Middle frontal gyrus (tissue), 1 donor: ENCODE measurements around the gene VPS54.

ENCODE experiments used
- DNase-seq: peaks from one replicate; pipeline ENCODE4 v3.0.0-alpha.2; 2015; ENCODE audit warnings: low spot score; ENCODE audit errors: extremely low spot score

The VPS54 gene

DNA sequence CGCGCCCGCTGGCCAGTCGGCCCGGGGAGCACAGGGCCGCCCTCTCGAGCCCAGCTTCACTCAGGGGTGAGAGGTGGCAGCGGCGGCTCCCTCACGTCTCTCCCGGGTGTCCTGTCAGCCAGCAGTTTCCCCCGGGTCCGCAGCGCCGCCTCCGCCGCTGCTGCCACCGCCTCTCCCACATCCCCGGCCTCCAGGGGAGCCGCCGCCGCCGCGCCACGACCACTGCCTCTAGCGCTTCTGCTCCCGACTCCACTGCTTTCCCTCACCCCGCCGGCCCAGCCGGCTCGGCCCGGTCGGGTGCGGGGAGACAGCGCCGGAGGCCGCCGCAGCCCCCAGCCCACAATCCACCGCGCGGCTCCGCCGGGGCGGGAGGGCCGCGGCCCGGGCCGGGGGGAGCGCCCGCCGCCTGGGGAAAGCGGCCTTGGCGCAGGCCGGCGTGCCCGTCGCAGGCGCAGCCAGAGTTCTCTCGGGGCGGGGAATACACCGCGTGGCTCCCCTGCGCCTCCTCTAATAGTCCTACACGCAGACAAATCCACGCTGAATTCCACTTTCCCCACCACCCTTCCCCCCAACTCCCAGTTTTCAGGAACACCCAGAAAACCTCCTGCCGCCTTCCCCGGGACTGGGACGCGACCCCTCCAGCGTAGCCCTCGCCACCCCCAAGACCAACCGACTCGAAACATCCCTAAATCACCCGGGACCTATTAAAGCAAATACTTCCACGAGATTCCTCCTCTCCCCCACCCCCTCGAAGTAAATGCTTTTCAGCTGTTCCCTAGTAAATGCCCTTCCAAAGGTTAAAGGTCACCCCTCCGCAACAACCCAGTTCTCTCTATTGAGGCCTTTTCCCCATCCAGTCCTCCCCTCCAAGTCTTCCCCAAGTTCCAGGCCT is at the start of gene VPS54:
VPS54 (minus strand) TSS at position 346 of the 892 bp plus-strand sequence. CDS start 35,429 bp downstream, outside the sequence.
- peak; percentile 49 for DNase-seq

DNA sequence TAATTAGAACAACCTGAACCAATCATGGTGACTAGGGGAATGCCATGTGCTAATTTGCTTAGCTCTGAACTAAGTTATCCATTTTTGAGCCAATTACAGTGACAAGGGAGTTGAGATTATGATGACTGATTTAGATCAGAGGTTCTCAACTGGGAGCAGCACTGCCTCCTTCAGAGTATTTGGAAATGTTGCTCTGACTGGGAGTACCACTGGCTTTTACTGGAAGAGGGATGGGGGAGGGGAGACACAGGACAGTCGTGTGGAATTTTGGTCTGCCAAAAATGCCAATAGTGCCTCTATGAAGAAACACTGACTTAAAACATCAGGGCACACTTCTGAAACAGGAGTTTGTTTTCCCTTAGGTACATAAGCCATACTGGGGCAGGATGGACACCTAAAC is 48.1 kb upstream of the VPS54 start:
- DNase-seq: no peak

- DNase-seq: no peak
Measured at GRCh38 chr2:64065516-64065915, 46.3 kb upstream of the VPS54 start.

- no peak for DNase-seq
Measured at GRCh38 chr2:64063924-64064331, 44.7 kb upstream of the VPS54 start.

GRCh38 chr2:64063454-64063853 is 44.2 kb upstream of the VPS54 start:
- DNase-seq: no peak

DNA sequence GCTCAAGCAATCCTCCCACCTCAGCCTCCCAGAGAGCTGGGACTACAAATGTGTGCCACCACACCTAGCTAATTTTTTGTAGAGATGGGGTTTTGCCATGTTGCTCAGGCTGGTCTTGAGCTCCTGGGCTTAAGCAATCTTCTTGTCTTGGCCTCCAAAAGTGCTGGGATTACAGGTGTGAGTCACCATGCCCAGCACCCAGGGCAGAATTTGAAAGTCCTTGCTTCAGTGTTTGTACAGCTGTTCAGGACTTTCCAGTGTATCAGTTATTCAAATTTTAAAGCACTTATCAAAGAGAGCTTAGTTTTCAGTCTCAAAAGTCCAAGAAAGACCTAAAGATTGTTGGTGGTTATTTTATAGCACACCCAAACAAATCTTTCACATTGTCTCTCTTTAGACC is 43.6 kb upstream of the VPS54 start:
- DNase-seq: no peak

GRCh38 chr2:64059270-64059669 is 40.0 kb upstream of the VPS54 start:
- no peak for DNase-seq

DNA sequence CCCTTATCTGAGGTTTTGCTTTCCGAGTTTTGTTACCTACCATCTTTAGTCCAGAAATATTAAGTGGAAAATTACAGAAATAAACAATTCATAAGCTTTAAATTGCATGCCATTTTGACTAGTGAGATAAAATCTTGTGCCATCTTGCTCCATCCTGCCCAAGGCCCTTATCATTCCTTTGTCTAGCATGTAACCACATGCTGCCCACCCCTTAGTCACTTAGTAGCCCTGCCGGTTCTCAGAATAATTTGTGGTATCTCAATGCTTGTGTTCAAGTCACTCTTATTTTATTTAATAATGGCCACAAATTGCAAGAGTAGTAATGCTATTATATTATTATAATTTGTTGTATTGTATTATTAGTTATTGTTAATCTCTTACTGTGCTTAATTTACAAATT is 36.8 kb upstream of the VPS54 start:
- DNase-seq: no peak

- DNase-seq: no peak
Measured at GRCh38 chr2:64054161-64054915, 35.1 kb upstream of the VPS54 start.

DNA sequence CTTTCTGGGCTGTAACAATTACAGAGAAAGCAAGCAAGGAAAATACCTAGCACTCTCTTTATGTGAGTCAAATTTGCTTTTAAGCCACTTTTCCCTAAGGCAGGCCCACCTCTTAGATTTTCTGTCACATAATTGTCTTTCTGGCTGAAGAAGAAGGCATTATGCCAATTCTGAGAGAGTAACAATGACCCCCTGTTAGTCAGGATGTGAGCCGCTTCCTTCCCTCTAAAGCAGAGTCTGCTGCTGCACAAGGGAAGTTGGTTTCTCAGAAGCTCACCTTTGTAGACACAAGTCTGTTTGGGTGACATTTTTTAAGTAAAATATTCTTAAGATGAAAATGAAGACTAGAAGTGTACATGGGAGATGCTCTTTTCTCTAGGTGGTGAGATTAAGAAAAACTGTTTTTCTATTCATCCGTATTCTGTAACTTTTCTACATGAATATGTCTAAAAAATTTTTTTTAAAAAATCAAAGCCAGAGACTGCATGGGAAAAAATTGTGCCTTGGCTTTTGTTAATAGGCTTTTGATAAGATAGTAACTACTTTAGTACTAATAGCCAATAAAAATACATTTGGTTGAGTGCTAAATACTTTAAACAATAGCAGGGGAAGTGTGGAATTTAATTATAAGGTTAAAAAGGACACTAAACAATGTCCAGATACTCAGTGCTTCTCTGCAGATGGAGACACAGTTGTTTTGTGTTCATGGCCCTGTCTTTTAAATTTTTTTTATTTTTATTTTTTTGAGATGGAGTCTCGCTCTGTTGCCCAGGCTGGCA is 33.4 kb upstream of the VPS54 start:
- DNase-seq: no peak

DNA sequence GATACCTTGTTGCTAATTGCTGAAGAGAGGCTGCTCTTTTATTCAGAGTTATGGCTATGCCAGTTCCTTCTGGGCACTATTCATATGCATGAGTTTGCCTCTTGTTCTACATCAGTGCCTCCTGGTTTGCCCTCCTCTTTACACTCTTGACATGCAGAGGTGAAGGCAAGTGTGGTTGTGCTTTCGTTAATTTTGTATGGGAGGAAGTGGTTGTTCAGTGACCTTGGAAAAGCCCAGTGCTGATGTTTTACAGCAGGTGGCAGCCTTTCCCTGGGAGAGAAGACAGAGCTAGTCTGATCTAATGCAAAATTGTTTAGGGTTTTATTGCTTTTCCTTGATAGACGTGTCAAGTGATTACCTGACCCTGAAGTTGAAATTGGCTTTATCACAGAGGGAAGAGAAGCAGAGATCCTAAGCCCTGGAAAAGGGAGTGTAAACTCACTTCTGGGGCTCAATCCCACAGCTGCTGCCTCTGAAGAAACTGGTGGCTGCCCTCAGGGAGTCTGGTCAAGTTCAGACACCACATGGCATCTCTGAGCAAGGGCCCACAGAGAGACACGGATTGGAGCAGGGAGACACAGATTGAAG is 30.5 kb upstream of the VPS54 start:
- DNase-seq: peak; percentile 64

DNA sequence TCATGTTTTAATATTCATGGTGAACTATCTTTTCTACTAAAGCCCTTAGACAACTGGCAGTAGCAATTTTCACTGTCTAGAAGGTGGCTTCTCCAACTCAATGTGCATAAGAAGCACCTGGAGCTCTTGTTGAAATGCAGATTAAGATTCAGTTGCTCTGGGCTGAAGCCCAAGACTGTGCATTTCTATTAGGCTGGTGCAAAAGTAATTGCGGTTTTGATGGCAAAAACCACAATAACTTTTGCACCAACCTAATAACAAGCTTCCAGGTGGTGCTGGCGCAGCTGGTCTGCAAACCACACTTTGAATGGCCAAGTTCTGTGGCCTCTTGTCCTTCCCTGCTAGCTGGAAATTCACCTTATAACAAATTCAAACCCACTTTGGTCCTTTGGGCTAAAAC is 26.7 kb upstream of the VPS54 start:
- DNase-seq: no peak

GRCh38 chr2:64040161-64040560 is 20.9 kb upstream of the VPS54 start:
- DNase-seq: no peak

DNA sequence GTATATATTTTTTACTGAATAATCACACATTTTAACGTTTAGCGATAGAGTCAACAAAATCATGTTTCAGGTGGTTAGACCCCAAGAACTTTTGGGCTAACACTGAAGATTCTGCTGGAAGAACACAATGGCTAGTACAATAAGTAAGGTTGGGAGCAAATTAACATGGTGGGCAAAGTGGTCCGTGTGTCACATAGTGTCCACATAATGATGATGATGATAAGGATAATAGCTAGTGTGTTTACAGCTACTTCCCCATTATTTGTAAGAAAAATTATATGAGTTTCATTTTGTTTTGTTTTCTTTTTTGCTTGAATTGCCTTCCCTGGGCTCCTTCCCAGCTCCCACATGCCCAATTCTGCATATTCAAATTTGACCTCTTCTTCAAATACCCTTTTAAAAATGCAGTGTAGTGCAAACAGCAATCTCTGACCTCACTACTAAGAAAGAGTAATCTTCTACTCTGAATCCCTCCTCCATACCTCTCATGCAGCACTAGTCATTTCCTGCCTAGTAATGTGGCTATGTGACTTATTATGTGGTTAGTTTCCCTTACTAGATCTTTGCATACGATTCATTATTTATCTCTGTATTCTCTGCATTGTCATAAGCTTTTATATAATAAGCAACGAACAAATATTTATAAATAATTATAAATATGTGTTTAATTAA is 16.9 kb upstream of the VPS54 start:
- DNase-seq: no peak

GRCh38 chr2:64035072-64035942 is 16.1 kb upstream of the VPS54 start:
- no peak for DNase-seq

GRCh38 chr2:64029116-64029665 is 10.0 kb upstream of the VPS54 start:
- DNase-seq: no peak

DNA sequence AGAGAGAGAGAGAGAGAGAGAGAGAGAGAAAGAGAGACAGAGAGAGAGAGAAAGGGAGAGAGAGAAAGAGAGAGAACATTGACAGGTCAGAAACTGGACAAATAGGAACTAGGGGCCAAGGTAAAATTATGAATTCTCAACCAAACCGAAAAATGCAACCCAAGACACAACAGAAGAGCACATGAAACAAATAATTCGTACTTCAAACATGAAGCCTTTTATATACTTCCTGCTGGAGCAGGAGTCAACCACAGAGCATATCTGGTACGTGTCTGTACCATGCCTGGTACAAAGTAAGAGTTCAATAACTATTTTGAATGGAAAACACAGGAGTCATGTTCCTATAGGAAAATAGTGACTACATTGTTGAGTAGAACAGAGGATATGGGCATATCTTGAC is 6.5 kb upstream of the VPS54 start:
- DNase-seq: no peak

DNA sequence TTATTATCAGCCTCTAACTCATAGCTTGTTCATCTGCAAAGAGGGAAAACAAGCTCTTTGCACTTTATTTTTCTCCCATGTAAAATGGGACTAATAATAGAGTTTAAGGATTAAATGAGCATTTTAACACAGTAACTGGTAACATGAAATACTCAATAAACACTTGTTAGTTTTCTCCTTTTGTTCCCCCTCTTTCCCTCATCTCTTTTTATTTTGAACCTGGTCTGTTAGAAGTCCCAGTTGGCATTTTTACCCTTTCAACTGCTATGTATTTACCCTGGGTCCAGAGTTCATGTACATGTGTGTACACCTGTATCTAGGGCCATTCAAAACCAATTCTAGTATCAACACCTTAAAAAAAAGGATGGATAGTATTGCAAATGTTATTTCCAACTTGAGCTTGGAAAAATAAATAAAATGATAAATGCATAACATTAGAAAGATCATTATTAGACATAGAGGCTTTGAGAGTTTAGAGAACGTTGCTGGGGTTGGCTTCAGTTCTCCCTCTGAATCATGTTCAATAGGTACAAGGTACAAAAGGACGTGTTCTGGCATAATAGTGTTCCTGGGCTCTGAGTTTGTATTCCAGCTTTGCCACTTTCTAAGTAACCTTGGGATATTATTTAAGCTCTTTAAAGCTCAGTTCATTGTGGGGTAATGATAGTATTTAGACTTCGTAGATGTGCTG is 5.2 kb upstream of the VPS54 start:
- no peak for DNase-seq
